ENCODE results near the gene LAMA1.

The LAMA1 gene

GRCh38 chr18:6923220-6923619 lies 194.4 kb downstream of the LAMA1 start:
- no peaks in the 10 kb centered on the region for H3K9me3 ChIP-seq (ENCODE audit: control insufficient read depth, insufficient read depth, low read length)
- no peaks in the 10 kb centered on the region for H3K4me1 ChIP-seq (ENCODE audit: insufficient read depth, low read length)
- H3K36me3 ChIP-seq (ENCODE audit: insufficient read depth, low read length) = no peaks in the 10 kb centered on the region
- no peak overlapping the region for H3K9ac ChIP-seq (ENCODE audit: low read depth, low read length)

DNA sequence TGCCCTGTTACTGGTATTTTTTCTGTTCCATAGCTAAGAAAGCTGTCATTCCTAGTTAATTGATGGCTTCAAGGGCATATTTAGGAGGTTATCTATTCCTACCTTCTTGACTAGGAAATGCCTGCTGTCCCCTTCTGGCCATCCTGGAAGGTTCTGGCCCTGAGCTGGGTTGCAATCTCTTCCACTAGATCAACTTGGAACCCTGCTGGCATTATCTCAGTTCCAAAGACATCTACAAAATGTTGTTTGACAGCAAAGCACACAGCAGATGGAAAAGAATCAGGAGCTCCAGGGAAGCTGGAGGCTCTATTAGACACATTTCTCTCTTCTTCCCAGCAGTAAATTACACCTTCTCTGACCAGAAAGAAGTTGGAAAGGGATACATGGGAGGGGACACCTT lies 196.0 kb downstream of the LAMA1 start:
- no peaks in the 10 kb centered on the region for H3K9me3 ChIP-seq (ENCODE audit: control insufficient read depth, insufficient read depth, low read length)
- H3K9ac ChIP-seq (ENCODE audit: low read depth, low read length) = no peak overlapping the region
- no peaks in the 10 kb centered on the region for H3K36me3 ChIP-seq (ENCODE audit: insufficient read depth, low read length)
- no peaks in the 10 kb centered on the region for H3K4me1 ChIP-seq (ENCODE audit: insufficient read depth, low read length)

DNA sequence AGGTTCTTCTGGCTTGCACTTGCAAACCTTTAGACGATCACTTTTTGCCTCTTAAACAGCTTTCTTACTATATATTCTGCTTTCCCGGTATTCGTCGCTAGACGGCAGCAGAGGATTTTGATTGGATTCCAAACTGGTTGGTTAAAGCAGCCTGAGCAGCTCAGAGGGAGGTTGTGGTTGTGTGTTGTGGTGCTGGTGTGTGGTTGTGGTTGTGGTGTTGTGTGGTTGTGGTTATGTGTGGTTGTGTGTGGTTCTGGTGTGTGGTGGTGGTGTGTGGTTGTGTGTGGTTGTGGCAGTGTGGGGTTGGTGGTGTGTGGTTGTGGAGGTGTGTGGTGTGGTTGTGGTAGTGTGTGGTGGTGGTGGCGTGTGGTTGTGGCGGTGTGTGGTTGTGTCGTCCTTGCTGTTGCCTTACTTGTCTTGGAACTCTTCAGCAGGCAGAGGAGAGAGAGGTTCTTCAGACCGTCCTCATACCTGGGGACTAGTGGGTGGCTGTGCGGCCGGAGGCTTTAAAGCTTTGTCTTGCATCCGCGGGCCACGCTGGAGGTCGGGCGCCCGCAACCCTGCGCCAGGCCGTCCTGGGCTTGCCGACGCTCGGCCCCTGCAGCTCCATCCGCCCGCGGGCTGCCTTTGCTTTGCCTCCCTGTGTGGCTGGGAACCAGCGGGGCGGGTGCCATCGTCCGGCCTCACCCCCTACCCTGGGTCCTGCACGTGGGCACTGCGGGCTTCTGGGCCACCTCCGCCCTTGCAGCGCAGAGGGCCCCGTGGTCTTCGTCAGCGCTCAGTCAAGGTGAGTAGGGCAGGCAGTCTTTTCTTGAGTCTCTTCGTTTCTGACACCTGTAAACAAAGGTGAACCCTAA lies 197.3 kb downstream of the LAMA1 start:
- Histone ChIP-seq H3K9ac (ENCODE audit: low read depth, low read length) (no peak overlapping the region), H3K9me3 (ENCODE audit: control insufficient read depth, insufficient read depth, low read length) (no peaks in the 10 kb centered on the region), H3K36me3 (ENCODE audit: insufficient read depth, low read length) (no peaks in the 10 kb centered on the region), H3K4me1 (ENCODE audit: insufficient read depth, low read length) (no peaks in the 10 kb centered on the region)

GRCh38 chr18:6917072-6917471 lies 200.5 kb downstream of the LAMA1 start:
- Histone ChIP-seq H3K9ac (ENCODE audit: low read depth, low read length) (no peak overlapping the region), H3K36me3 (ENCODE audit: insufficient read depth, low read length) (no peaks in the 10 kb centered on the region), H3K4me1 (ENCODE audit: insufficient read depth, low read length) (no peaks in the 10 kb centered on the region), H3K9me3 (ENCODE audit: control insufficient read depth, insufficient read depth, low read length) (no peaks in the 10 kb centered on the region)

- no peak overlapping the region for H3K9ac ChIP-seq (ENCODE audit: low read depth, low read length)
- H3K36me3 ChIP-seq (ENCODE audit: insufficient read depth, low read length) = no peaks in the 10 kb centered on the region
- H3K4me1 ChIP-seq (ENCODE audit: insufficient read depth, low read length) = no peaks in the 10 kb centered on the region
- no peaks in the 10 kb centered on the region for H3K9me3 ChIP-seq (ENCODE audit: control insufficient read depth, insufficient read depth, low read length)
These were observed 216.2 kb downstream of the LAMA1 start for GRCh38 chr18:6901286-6901926.

- Histone ChIP-seq H3K9me3 (ENCODE audit: control insufficient read depth, insufficient read depth, low read length) (no peaks in the 10 kb centered on the region), H3K9ac (ENCODE audit: low read depth, low read length) (no peak overlapping the region), H3K4me1 (ENCODE audit: insufficient read depth, low read length) (no peaks in the 10 kb centered on the region), H3K36me3 (ENCODE audit: insufficient read depth, low read length) (no peaks in the 10 kb centered on the region; the same call in 1 of the 2 replicates)
These were observed 225.8 kb downstream of the LAMA1 start for GRCh38 chr18:6891788-6892187.

All from ES-I3 (cell line).